Diencephalon (tissue), 1 donor: ENCODE results near the gene SLIT2. TPM values are rescaled to one million over a fixed set of nuclear protein-coding genes. Genes with fewer than 3 reads are reported as not detected.

Experiments used
- total RNA-seq: library from RNA; depleted of rRNA; stranded (reverse); fragments of >200 nt; gene quantifications from one replicate; pipeline ENCODE4 v1.2.3, GENCODE V29; 2014

The SLIT2 gene
- total RNA-seq = 36.7 TPM

GRCh38 chr4:20251796-20252655 lies at the start of gene SLIT2:
TSS of gene SLIT2 (plus strand) at chr4:20251905. CDS start at chr4:20253816, 1,911 bp downstream.

